T-helper 9 cell (primary cell): ENCODE results near the gene IL25.
A peak's percentile ranks its signal among the peaks of the same experiment; 100 is the strongest.
"Not testable (repeated sequence)": the region's sequence is repeated elsewhere in the genome, so short reads cannot be mapped to it uniquely, and the experiment has no call there.

Experiments
- DNase-seq: peaks from one replicate; pipeline ENCODE4 v3.0.0-alpha.2; 2020

Gene IL25

DNA sequence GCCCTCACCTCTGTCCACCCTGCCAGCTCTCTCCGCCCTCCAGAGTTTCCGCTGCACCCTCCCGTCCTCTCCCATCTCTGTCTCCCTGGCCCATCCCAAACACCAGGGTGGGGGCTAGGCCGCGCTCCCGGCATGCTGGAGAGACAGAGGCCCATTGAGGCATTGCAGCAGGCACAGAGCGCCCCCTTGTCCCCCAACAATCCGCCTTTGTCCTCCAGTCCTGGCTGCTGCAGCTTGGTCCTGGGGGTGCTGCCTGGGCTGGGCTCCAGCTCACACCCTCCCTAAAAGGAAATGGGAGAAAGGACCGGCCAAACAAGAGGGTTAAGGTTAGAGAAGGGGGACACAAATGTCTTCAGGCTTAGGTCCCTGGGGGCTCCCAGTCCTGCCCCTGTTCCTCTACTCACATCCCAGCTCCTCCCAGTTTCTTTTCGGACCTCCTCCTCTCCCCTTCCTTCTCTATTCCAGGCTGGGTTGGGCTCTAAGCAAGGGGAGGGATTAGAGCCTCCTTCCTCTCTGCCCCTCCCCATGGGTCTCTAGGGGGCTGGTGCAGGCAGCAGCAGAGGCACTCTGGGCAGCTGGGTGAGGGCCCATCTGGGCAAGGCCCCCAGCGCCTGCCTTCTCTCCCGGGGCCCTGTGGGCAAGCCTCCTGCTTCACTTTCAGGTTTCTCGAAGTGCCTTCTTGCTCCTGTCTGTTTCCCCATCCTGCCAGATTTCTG lies 4.0 kb downstream of the IL25 start, which contains the start of gene CMTM5:
CMTM5 (plus strand) TSS at position 565 of the 716 bp plus-strand sequence. CDS start 206 bp downstream, outside the sequence.
- no peak for DNase-seq

DNA sequence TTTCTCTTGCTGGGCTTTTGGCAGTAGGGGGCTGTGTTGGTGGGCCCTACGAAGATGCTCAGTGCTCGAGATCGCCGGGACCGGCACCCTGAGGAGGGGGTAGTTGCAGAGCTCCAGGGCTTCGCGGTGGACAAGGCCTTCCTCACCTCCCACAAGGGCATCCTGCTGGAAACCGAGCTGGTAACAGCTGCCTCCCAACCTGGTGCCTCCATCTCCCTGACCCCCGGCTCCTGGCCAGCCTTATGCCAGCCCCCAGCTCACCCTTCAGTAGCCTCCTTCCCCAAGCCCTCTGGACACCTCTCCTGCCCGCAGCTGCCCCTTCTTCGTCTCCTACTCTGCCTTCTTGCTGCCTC lies 4.6 kb downstream of the IL25 start:
- DNase-seq: no peak

DNA sequence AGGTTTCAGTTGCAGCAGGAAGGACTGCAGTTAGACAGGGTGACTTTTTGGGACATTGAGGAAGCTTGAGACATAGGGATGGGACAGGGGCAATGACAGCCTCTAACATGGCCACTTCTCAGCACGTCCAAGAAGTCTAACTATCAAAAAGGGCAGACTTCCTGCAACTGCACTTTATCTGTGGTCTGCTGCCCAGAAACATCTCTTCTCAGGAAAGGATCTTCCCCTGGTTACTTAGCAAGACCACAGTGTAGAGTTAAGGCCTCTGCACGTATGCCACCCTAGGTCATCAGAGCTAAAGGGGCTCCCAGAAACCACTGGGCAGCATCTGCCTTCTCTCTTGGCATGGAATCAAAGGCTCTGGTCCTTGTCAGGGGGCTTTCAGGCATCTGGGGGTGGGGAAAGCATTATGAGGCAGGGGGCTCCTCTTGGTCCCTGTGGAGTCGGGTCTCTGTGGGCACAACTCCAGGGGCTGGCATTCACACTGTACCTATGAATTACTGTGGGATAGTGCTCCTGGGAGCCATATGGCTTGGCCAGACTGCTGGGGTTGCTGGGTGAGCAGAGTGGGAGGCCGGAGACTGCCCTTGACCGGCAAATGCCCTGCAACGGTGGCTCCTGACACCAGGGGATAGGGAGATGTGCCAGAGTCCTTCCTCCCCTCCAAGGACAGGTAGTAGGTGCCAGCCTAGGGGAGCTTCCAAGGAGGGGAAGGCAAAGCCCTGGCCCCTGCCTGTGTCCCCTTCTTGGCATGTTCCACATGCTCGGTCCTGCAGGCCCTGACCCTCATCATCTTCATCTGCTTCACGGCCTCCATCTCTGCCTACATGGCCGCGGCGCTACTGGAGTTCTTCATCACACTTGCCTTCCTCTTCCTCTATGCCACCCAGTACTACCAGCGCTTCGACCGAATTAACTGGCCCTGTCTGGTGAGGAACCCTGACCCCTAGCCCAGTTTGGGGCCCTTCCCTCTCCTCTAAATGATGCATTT lies 5.3 kb downstream of the IL25 start:
- DNase-seq: no peak

DNA sequence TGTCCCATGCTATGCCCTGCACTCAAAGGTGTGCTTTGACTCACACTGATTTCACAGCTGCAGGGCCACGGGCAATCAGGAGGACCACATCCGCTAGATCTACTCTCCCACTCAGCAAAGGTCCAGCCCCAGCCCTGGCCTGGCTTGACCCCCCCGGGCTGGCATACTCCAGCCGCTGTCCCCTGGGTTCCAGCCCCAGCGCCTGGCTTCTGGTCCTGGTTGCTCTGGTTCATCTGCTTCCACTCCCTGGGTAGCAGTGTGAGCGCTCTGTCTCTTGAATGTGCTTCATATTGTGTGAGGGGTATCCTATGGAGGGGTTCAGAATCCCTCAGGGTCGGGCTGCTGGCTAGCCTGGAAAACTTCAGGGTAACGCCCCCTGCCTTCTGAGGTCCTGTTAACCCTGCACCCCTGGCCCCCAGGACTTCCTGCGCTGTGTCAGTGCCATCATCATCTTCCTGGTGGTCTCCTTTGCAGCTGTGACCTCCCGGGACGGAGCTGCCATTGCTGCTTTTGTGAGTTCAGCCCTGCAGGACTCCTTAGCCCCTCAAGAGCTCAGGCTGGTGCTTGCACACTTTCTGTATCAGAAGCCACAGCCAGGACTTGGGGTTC lies 6.1 kb downstream of the IL25 start:
- DNase-seq: no peak

DNA sequence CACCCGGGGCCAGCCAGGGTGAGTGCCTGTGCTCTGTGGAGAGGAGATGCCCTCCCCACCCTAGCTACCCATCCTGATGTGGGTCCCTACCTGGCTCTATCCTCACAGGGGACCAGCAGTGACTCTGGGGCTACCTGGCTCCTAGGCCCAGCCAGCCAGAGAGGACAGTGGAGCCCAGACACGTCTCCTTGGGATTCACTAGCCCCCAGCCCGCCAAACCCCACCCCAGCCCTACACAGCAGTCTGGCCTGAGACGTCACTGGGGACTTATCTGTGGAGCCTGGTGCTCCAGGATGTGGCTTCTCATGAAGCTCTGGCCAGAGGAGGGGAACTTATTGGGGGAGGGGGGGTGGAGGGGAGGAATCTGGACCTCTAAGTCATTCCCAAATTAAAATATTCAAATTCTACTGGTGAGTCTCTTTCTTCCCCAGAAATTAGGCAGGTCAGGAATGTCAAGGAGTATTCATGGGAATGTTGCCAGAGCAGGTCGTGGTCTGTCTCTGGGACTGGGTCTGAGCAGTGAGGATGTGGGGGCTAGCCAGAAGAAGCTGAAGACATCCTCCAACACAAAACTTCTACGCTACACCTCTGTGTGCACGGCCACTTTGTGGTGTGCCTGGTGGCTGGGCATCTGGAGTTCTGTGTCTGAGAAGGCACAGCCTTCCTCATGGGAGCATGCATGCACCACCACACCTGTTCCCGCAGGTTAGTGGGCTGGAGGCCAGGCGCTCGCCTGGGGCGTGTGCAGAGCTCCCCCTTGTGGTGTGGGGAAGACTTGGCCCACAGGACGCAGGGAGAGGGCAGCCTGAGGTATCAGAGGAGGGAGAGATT lies 7.0 kb downstream of the IL25 start:
- DNase-seq: peak; percentile 59

DNA sequence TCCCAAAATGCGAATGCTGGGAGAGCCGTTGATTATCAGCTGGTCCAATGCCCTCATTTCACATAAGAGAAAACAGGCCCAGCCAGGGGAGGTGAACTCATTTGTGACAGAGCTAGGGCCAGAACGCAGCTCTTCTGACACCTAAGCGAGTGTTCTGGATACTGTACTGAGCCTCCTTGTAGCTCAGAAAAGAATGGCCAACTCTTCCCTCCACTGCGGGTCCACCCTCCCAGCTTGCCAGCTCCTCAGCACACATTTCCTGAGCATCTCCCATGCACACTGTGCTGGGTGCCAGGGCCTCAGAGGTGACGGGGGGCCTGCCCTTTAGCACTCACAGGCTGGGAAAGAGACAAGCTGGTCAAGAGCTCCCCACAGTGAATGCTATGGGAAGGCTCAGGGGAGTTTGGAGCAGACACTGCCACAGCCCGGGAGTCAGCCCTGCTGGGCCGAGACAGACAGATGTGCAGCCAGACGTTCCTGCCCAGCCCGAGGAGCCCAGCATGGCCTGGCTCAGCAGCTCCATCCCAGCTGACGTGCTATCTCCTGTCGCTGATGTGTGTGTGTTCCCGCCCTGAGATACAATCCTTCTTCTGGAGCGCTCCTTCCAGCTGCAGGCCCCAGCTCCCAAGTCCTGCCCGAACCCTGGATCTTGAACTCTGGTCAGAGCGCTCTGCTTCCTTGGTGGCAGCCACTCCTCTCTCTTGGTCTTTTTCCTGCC lies 7.7 kb downstream of the IL25 start:
- no peak for DNase-seq

DNA sequence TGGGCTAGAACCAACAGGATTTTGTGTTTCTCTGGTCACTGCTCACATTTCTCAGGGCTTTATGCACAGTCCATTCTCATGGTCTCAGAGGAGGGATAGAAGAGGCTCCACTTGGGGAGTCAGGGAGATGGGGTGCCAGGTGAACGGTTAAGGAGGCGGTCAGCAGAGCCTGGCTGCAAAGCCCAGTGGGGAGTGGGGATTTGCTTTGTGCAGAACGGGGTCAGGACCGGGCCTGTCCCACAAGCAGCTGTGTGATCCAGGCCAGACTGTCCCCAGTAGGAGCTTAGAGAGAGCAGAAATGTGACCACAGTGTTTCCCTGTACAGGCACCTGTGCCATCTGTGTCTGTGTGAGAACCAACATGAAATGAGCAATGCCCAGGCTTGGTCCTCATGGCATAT lies 8.4 kb downstream of the IL25 start:
- DNase-seq: no peak

DNA sequence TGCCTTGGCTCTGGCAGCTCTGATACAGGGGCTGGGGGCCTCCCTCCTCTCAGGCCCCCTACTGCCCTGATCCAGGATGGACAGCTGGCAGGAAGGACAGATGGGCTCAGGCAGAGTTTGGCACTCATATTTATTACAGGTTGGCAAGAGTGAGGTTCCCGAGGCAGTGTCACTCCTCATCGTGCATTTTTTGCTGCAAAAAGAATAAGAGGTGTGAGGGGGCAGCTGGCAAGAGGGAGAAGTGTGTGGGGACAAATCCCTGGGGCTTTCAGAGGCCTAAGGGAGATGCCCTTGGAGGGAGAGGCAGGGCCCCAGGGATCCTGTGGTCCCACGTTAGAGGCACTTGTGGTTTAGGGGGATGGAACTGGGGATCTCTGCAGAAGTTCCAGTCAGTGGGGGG lies 9.3 kb downstream of the IL25 start:
- DNase-seq: no peak

DNA sequence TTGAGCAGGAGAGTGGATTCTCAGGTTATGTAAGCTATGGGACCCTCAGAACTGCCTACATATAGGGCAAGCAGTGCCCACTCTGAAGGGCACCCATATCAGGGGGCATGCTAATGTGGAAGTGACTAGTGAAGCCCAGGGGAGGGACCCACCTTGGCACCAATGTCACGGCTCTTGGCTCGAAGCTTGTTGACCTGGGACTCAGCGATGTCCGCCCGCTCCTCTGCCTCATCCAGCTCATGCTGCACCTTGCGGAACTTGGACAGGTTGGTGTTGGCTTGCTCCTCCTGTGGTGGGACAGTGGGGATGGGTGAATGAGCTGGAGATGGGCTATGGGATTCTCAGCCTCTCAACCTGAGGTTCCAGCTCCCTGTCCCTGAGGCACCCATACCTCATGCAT lies 9.7 kb downstream of the IL25 start:
- DNase-seq: no peak

DNA sequence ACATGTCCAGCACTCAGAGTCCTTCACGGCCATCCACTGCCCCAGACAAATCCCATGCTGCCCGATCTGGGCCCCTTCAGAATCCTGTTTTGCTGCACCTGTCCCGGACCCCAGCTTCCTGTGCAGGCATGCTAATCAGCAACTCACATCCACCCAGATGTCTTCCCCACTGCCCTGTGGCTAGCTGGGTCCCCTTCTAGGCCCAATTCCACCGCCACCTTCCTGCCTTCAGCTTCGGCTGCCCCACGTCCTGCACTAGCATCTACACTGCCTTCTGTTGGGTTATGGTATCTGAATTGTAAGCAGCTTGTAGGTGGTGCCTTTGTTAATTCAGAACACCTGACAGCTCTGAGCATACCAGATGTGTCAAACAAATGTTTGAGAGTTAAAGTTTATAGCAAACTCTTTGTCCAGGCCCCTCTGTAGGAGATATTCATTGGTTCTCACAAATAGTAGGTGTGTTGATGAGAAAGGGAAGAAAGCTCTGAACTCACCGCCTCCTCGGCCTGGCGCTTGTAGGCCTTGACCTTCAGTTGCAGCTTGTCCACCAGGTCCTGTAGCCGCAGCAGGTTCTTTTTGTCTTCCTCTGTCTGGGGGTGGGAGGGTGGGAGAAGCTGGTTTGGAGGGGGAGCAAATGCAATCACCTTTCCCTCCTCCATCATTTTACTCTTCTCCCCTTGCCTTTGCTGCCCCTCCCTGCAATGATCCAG lies 10.3 kb downstream of the IL25 start:
- DNase-seq: no peak

DNA sequence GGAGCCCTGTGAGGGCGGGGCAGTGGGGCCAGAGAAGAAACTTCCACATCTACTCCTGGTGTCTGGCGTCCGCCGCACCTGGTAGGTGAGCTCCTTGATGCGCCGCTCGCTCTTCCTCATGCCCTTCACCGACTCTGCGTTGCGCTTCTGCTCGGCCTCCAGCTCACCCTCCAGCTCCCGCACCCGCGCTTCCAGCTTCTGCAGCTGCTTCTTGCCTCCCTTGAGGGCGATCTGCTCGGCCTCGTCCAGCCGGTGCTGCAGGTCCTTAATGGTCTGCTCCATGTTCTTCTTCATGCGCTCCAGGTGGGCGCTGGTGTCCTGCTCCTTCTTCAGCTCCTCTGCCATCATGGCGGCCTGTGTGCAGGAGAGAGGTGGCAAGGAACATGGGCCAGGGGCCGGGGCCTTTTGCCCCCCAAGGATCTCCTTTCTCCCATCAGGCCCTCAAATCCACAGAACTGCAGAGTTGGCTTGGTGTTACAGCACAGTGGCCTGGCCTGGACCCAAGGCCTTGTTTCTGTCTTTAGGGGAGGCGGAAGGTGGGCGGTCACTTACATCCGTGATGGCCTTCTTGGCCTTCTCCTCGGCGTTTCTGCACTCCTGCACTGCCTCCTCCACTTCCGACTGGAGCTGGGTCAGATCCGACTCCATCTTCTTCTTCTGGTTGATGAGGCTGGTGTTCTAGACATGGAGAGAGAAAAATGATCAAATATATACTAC lies 11.9 kb downstream of the IL25 start:
- no peak for DNase-seq

DNA sequence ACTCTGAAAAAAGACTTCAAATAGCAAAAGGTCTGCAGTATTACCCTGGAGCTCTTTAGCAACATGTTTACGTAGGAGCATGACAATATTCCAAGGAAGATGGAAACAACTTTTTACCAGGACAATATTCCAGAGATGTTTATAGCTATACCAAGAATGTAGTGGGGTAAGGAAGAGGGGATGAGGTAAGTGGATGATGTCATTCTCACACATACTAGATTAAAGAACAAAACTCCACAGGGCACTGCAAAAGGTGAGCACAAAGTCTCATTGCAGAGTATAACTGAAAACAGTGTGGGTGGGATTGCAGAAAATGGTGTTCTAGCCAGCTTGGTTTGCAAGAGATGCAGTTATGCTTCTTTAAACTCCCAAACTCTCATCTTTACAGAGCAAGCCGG lies 12.6 kb downstream of the IL25 start:
- no peak for DNase-seq

DNA sequence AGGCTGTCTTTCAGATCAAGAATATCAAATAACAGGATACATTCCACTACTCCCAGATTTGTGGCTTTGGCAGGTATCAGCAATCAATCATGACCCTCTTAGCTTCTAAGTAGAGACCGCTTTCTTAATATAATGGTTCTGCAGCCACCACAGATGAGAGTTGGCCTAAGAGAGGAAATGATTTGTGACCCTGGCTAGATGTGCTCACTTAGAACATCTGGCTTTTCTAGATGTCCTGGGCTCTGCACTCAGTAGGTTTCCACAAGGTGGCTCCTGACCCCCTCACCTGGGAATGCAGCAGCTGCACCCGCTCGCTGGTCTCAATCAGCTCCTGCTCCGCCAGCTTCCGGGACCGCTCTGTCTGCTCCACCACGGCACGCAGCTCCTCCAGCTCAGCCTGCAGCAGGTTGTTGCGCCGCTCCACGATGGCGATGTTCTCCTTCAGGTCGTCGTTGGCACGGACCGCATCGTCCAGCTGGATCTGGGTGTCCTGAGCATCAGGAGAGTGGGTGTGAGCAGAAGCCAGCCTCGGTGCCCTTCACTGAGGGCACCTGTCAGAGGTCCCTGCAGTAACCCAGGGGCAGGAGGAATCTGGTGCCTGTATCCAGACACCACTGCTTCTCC lies 13.1 kb downstream of the IL25 start:
- DNase-seq: no peak

DNA sequence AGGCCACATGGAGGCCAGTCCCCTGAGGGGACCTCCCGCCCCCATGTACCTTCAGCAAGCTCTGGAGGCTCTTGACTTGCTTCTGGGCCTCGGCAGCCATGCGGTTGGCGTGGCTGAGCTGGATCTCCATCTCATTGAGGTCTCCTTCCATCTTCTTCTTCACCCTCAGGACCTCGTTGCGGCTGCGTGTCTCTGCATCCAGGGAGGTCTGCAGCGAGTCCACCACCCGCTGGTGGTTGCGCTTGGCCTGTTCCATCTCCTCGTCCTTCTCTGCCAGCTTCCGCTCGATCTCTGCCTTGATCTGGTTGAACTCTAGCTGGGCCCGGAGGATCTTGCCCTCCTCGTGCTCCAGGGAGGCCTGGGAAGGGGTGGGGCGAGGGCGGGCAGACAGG lies 13.7 kb downstream of the IL25 start:
- not testable (repeated sequence) for DNase-seq

DNA sequence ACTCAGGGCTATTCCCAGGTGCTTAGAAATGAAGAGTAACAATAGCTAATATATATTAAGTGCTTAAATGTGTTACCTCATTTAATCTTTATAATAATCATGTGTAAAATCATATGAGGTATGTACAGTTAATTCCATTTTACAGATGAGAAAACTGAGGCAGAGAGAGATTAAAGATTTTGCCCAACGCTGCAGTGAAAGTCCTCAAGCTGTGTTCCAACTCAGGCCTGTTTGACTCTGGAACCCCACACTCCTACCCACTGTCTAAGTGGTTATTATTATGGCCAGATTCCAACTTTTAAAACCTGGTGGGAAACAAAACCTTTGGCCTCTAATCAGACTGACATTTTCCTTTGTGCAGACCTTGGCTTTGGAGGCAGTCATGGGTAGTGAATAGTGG lies 14.4 kb downstream of the IL25 start:
- no peak for DNase-seq

DNA sequence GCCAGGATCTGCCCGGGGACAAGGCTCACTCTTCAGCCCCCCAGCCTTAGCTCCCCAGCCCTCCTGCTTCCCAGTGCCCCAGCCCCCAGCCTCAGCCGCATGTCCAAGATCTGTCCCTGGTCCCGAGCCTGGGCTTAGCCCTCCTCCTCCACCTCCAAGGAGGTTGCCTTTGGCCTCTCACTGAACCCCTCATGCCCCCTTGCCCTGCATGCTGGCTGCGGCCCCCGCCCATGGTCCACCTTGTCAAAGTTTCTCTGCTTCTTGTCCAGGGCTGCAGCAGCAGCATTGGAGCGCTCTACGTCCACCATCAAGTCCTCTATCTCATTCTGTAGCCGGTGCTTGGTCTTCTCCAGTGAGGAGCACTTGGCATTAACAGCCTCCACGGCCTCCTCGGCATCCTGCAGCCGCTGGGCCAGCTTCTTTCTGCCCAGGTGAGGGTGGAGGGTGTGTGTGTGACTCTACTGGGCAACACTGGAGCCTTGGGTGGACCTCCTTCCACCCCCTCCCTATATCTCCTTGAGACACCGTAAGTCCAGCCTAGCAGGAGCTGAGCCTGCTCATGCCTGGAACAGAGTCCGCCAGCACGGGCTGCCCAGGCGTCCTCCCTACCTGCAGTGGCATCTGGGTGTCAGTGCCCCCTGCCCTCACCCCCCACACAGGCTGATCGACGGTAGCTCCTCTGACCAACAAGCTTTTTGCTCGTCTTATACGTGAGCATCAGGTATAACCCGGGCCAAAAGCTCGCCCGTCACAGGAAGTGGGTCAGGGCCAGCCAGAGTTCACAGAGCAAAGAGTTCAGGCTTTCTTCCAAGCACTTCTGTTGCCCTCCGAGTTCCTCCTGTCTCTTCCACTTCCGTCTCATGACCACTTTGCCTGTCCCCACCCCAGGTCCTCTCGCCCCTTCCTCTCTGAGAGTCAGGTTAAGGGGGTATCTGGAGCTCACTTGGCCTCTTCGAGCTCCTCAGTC lies 15.6 kb downstream of the IL25 start:
- no peak for DNase-seq

DNA sequence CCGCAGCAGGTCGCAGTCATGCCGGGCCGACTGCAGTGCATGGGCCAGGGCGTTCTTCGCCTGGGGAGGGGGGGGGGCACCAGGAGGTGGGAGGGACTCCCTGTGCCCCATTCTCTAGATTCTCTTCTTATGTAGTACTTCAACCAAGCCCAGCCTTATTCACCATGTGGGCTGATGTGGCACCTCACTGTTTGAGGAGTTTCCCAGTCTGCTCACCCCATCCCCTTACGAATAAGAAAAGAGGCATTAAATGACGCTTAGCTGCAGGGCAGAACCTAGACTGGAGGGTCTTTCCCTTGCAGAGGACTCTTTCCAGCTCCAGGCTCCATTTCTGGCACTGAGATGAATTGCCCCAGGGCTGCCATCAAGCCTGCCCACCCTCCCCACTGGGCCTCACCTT lies 16.4 kb downstream of the IL25 start:
- no peak for DNase-seq

DNA sequence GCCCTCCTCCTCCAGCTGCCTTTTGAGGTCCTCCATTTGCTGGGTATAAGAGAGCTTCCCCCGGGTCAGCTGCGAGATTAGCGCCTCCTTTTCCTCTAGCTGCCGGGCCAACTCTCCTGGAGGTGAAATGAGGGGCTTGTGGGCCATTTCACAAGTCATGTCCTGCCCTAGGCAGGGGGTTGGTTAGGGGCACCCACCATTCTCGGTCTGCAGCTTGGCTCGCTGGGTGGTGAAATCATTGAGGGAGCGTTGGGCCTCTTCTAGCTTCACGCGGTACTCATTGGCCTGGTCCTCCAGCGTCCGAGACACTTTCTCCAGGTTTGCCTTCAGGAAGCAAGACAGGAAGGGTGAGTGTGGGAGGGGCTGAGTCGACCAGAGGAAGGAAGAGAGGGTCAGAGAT lies 16.8 kb downstream of the IL25 start:
- DNase-seq: no peak

DNA sequence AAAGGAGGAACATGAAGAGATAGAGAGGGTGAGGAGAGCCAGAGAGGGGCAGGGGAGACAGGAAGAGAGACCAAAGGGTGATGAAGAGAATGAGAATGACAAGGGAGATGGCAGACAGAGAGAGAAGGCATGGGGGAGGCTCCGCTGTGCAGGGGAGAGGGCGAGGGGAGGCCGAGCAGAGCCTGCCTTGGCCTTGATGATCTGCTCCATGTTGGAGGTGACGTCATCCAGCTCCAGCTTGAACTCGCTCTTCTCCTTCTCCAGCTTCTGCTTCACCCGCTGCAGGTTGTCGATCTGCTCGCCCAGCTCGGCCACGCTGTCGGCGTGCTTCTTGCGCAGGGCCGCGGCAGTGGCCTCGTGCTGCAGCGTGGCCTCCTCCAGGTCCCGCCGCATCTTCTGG lies 17.3 kb downstream of the IL25 start:
- DNase-seq: not testable (repeated sequence)
